A549 (cell line): ENCODE results near the gene HOMER2. TPM values are rescaled to one million over a fixed set of nuclear protein-coding genes. Genes with fewer than 3 reads are reported as not detected.

Experiments
- ATAC-seq, 2 experiments: fragments of 200-7000 bp in 1 of 2; fragments of >200 bp in 1 of 2; cut with Nextera tagmentation in 1 of 2; cut with Tn5 transposase in 1 of 2; 3 replicates each; pipeline versions ENCODE4 v1.8.0 to v1.9.1; 2018 to 2020; ENCODE audit warnings: mild to moderate bottlenecking in 1 of 2, moderate library complexity in 1 of 2
- CTCF ChIA-PET: fragments of 300-600 bp; sonication (Branson Sonifier 250); formaldehyde crosslinking; extraction: SDS; loops from one replicate; lab custom pipeline; 2021; ENCODE audit warnings: antibody characterized with exemption, inconsistent platforms; lab: Yijun Ruan, JAX
- POLR2A ChIA-PET: fragments of 350-600 bp; formaldehyde crosslinking; extraction: SDS; loops from one replicate; lab custom pipeline; 2021; ENCODE audit warnings: antibody characterized with exemption, inconsistent platforms; lab: Yijun Ruan, JAX
- DNase-seq, 2 experiments: peaks; one replicate each; pipeline versions ENCODE4 v3.0.0 to v3.0.0-alpha.2; 2011 to 2016; ENCODE audit warnings: low read depth in 1 of 2, low spot score in 1 of 2
- FAIRE-seq: peaks from 2 replicates; lab custom pipeline; 2011; peaks lifted over from hg19 to GRCh38; lab: Jason Lieb, UNC
- H3K27ac ChIP-seq, 2 experiments: fragments of >200 bp; sonication (Bioruptor Twin); formaldehyde crosslinking; 3 replicates each; pipeline ENCODE4 v1.5.1; 2016 to 2017
- H3K4me1 ChIP-seq: fragments of >200 bp; sonication (Bioruptor Twin); formaldehyde crosslinking; 3 replicates; pipeline ENCODE4 v1.6.1; 2016
- H3K4me2 ChIP-seq: fragments of >200 bp; sonication (Bioruptor Twin); formaldehyde crosslinking; 3 replicates; pipeline ENCODE4 v1.6.1; 2016
- H3K4me3 ChIP-seq: fragments of >200 bp; sonication (Bioruptor Twin); formaldehyde crosslinking; 3 replicates; pipeline ENCODE4 v1.5.1; 2016
- H3K9me3 ChIP-seq: fragments of >200 bp; sonication (Bioruptor Twin); formaldehyde crosslinking; 3 replicates; pipeline ENCODE4 v1.6.1; 2016
- ATOH8 ChIP-seq: fragments of 250-450 bp; sonication (Bioruptor Pico); IDR thresholded peaks from 2 replicates; pipeline ENCODE4 v1.5.0; 2020; ENCODE audit warnings: low read depth, mild to moderate bottlenecking, moderate library complexity
- BCL3 ChIP-seq: fragments of >200 bp; sonication (Bioruptor Twin); formaldehyde crosslinking; IDR thresholded peaks from 3 replicates; pipeline ENCODE4 v1.6.1; 2016
- BHLHE40 ChIP-seq: IDR thresholded peaks from 2 replicates; pipeline ENCODE4 v1.6.1; 2012; ENCODE audit warnings: low read depth, low read length, inconsistent platforms
- CBX8 ChIP-seq: fragments of 200-600 bp; sonication (generic); IDR thresholded peaks from 2 replicates; pipeline ENCODE4 v1.6.1; 2016
- CHD2 ChIP-seq: fragments of 150-350 bp; IDR thresholded peaks from 2 replicates; pipeline ENCODE4 v1.6.1; 2014; ENCODE audit warnings: low read length; ENCODE audit not compliant: partially characterized antibody
- CHD4 ChIP-seq: fragments of 200-600 bp; sonication (generic); IDR thresholded peaks from 2 replicates; pipeline ENCODE4 v1.6.1; 2016; ENCODE audit warnings: antibody characterized with exemption, mild to moderate bottlenecking, borderline replicate concordance
- CTCF ChIP-seq: fragments of >200 bp; sonication (Bioruptor Twin); formaldehyde crosslinking; IDR thresholded peaks from 3 replicates; pipeline ENCODE4 v1.5.1; 2016
- ESRRA ChIP-seq: fragments of 150-350 bp; IDR thresholded peaks from 2 replicates; pipeline ENCODE4 v1.6.1; 2014; ENCODE audit warnings: mild to moderate bottlenecking, low read length, borderline replicate concordance
- FOSL2 ChIP-seq, 2 experiments: fragments of 450-650 bp in 1 of 2; fragments of >200 bp in 1 of 2; sonication (Bioruptor Twin) in 1 of 2; formaldehyde crosslinking; IDR thresholded peaks; 2 replicates each; pipeline versions ENCODE4 v1.5.0 to v1.6.1; 2016 to 2020; ENCODE audit warnings: mild to moderate bottlenecking in 1 of 2, moderate library complexity in 1 of 2
- HDAC2 ChIP-seq: fragments of 200-600 bp; sonication (generic); IDR thresholded peaks from 2 replicates; pipeline ENCODE4 v1.6.1; 2016
- HOXB5 ChIP-seq: fragments of 250-450 bp; sonication (Bioruptor Pico); IDR thresholded peaks from 2 replicates; pipeline ENCODE4 v1.5.0; 2020; ENCODE audit warnings: mild to moderate bottlenecking, moderate library complexity
- JUN ChIP-seq, 2 experiments: fragments of >200 bp; sonication (Bioruptor Twin); formaldehyde crosslinking; IDR thresholded peaks; 2 replicates in 1 of 2; 3 replicates in 1 of 2; pipeline ENCODE4 v1.6.1; 2016 to 2017
- JUNB ChIP-seq: fragments of >200 bp; sonication (Bioruptor Twin); formaldehyde crosslinking; IDR thresholded peaks from 2 replicates; pipeline ENCODE4 v1.6.1; 2016
- KDM1A ChIP-seq: fragments of 200-600 bp; sonication (generic); IDR thresholded peaks from 2 replicates; pipeline ENCODE4 v1.6.1; 2016; ENCODE audit warnings: low read depth, mild to moderate bottlenecking
- KDM5A ChIP-seq: fragments of 200-600 bp; sonication (generic); IDR thresholded peaks from 2 replicates; pipeline ENCODE4 v1.6.1; 2016; ENCODE audit warnings: antibody characterized with exemption, mild to moderate bottlenecking
- NFE2L2 ChIP-seq: fragments of 150-350 bp; conservative IDR thresholded peaks from 2 replicates; pipeline ENCODE4 v1.6.1; 2014; ENCODE audit warnings: low read length
- NR3C1 ChIP-seq: fragments of >200 bp; sonication (Bioruptor Twin); formaldehyde crosslinking; IDR thresholded peaks from 3 replicates; pipeline ENCODE4 v1.6.1; 2017
- PBX3 ChIP-seq: IDR thresholded peaks from 2 replicates; pipeline ENCODE4 v1.6.1; 2012
- PHF8 ChIP-seq: fragments of 200-600 bp; sonication (generic); IDR thresholded peaks from 2 replicates; pipeline ENCODE4 v1.6.1; 2016; ENCODE audit warnings: low read depth, mild to moderate bottlenecking, antibody characterized with exemption, moderate library complexity, borderline replicate concordance
- POLR2A ChIP-seq: IDR thresholded peaks from 2 replicates; pipeline ENCODE4 v1.6.1; 2012; ENCODE audit warnings: mild to moderate bottlenecking, low read length
- RAD21 ChIP-seq, 2 experiments: fragments of >200 bp in 1 of 2; sonication (Bioruptor Twin) in 1 of 2; formaldehyde crosslinking in 1 of 2; IDR thresholded peaks in 1 of 2; conservative IDR thresholded peaks in 1 of 2; 2 replicates in 1 of 2; 3 replicates in 1 of 2; pipeline ENCODE4 v1.6.1; 2012 to 2018; ENCODE audit warnings: inconsistent platforms in 1 of 2
- RARB ChIP-seq: fragments of 250-450 bp; sonication (Bioruptor Pico); IDR thresholded peaks from 2 replicates; pipeline ENCODE4 v1.8.0; 2021; ENCODE audit warnings: mild to moderate bottlenecking, moderate library complexity
- RNF2 ChIP-seq: fragments of 200-600 bp; sonication (generic); IDR thresholded peaks from 2 replicates; pipeline ENCODE4 v1.6.1; 2016; ENCODE audit warnings: low read depth, mild to moderate bottlenecking, antibody characterized with exemption, moderate library complexity, borderline replicate concordance
- SMC3 ChIP-seq: fragments of >200 bp; sonication (Bioruptor Twin); formaldehyde crosslinking; IDR thresholded peaks from 3 replicates; pipeline ENCODE4 v1.6.1; 2018; ENCODE audit warnings: inconsistent platforms
- USF2 ChIP-seq: fragments of 450-650 bp; IDR thresholded peaks from 2 replicates; pipeline ENCODE4 v1.6.1; 2014; ENCODE audit warnings: antibody characterized with exemption
- ZFP36 ChIP-seq: fragments of 450-650 bp; IDR thresholded peaks from 2 replicates; pipeline ENCODE4 v1.6.1; 2014; ENCODE audit warnings: borderline replicate concordance; ENCODE audit not compliant: partially characterized antibody
- WGBS: methylation state at CpG from one replicate; pipeline ENCODE4 v1.1.6; 2017; ENCODE audit errors: missing lambda C conversion rate; 5-methylcytosine and 5-hydroxymethylcytosine counted together
- polyA plus RNA-seq, 4 experiments: library from polyadenylated mRNA; depleted of rRNA in 3 of 4; stranded (reverse); fragments of >200 nt; fragmentation: RNase III in 1 of 4; extraction: RNeasy Plus Mini Kit Qiagen cat#74134 plus additional on column Dnase treatment in 1 of 4; gene quantifications; 2 replicates in 3 of 4; 3 replicates in 1 of 4; pipeline ENCODE4 v1.2.3, GENCODE V29; 2011 to 2017

The HOMER2 gene
- polyA plus RNA-seq, 2 of the 4 experiments (the other 2 are of a cell fraction) = 9.4 to 15.4 TPM

- no peak for TF ChIP-seq KDM5A
- no peak for TF ChIP-seq CBX8
- no peak for TF ChIP-seq KDM1A
- no peak for TF ChIP-seq RNF2
- no peak for TF ChIP-seq ATOH8 (CRISPR knock-in tag)
- no peak for TF ChIP-seq NFE2L2
- Histone ChIP-seq H3K4me1 (peaks cover 19% of the 10 kb centered on the region), H3K27ac (no peak overlapping the region), H3K4me3 (no peak overlapping the region), H3K9me3 (no peaks in the 10 kb centered on the region), H3K4me2 (no peak overlapping the region)
- no peak for DNase-seq
- CTCF ChIA-PET = interaction anchor here (0.9 kb wide), 1 partner anchor 176 kb away, joined by 3 read pairs; no protein-coding TSS in a partner anchor
- no peak for FAIRE-seq
- ATAC-seq = no peak
- POLR2A ChIA-PET = no interaction called here
- WGBS = 96% methylated on average over 7 of the region's 7 CpGs
These were observed 117.1 kb downstream of the HOMER2 start for GRCh38 chr15:82835391-82835917.

GRCh38 chr15:82833362-82833682, 119.2 kb downstream of the HOMER2 start:
- Histone ChIP-seq H3K4me1 (peaks cover 20% of the 10 kb centered on the region), H3K9me3 (no peaks in the 10 kb centered on the region), H3K4me2 (no peak overlapping the region), H3K27ac (peak overlapping the region in 1 of 2 experiments; percentile 51; a peak in 2 of 6 replicates), H3K4me3 (no peak overlapping the region)
- TF ChIP-seq FOSL2 (IDR thresholded peaks at IDR 0.05) (no peak), FOSL2 (CRISPR knock-in tag; IDR thresholded peaks at IDR 0.05) (no peak), CBX8 (no peak), JUN (IDR thresholded peaks at IDR 0.05) (no peak), HDAC2 (no peak), NR3C1 (no peak), CTCF (no peak), PBX3 (no peak), POLR2A (no peak), CHD2 (no peak), ESRRA (no peak), HOXB5 (CRISPR knock-in tag) (no peak), ZFP36 (no peak)
- DNase-seq = no peak
- POLR2A ChIA-PET = interaction anchor here (1.0 to 1.6 kb wide), 2 partner anchors 83 to 153 kb away, joined by 4 to 6 read pairs; partner anchors contain the start of gene RAMAC
- WGBS = 95% methylated on average over 4 of the region's 4 CpGs
- CTCF ChIA-PET = interaction anchor here (0.7 to 1.6 kb wide), 3 partner anchors 16 to 192 kb away, joined by 3 to 9 read pairs (median 6); no protein-coding TSS in a partner anchor
- FAIRE-seq = no peak
- no peak for ATAC-seq

GRCh38 chr15:82832601-82833361, 119.7 kb downstream of the HOMER2 start:
- H3K4me1 ChIP-seq = peaks cover 25% of the 10 kb centered on the region
- TF ChIP-seq USF2 (no peak), CHD4 (no peak), SMC3 (0 out of 3 replicates have a peak, but pooled peaks have one; percentile 4), RARB (CRISPR knock-in tag) (no peak), PHF8 (no peak), BHLHE40 (no peak), JUNB (peak; percentile 81), RAD21 (conservative IDR thresholded peaks at IDR 0.05 in 1 of 2, IDR thresholded peaks at IDR 0.05 in 1 of 2) (no peak), JUN (IDR thresholded peaks at IDR 0.05) (no peak; a peak in 1 of 5 replicates), FOSL2 (IDR thresholded peaks at IDR 0.05) (peak; percentile 89), FOSL2 (CRISPR knock-in tag; IDR thresholded peaks at IDR 0.05) (peak; percentile 96), BCL3 (no peak)
- TF ChIP-seq, all 56 proteins: peak for 3
- ChIA-PET CTCF (interaction anchor here (0.9 to 1.3 kb wide), 4 partner anchors 8 to 83 kb away, joined by 3 to 6 read pairs (median 4); no protein-coding TSS in a partner anchor), POLR2A (interaction anchor here (0.6 to 1.6 kb wide), 5 partner anchors 28 to 293 kb away, joined by 3 to 6 read pairs (median 3); partner anchors contain the start of genes C15orf40, RAMAC and RPS17)
- FAIRE-seq (peak; percentile 7), DNase-seq (peak; percentile 56 to 87), ATAC-seq (peak; percentile 80 to 82)
- H3K9me3 ChIP-seq = no peaks in the 10 kb centered on the region
- no peak overlapping the region for H3K4me3 ChIP-seq
- WGBS = 65% methylated on average over 13 of the region's 13 CpGs
- peak overlapping the region; percentile 55 for H3K4me2 ChIP-seq
- H3K27ac ChIP-seq = peak overlapping the region in 1 of 2 experiments; percentile 51; a peak in 3 of 6 replicates
